ENCODE measurements around the gene LONRF3. TPM values are rescaled to one million over a fixed set of nuclear protein-coding genes. Genes with fewer than 3 reads are reported as not detected.
A peak's percentile ranks its signal among the peaks of the same experiment; 100 is the strongest.
"Not testable (repeated sequence)": the region's sequence is repeated elsewhere in the genome, so short reads cannot be mapped to it uniquely, and the experiment has no call there.

LONRF3 gene
- total and polyA plus RNA-seq, 2 experiments from 2014 or later, result 0.54 TPM; not detected in 1

DNA sequence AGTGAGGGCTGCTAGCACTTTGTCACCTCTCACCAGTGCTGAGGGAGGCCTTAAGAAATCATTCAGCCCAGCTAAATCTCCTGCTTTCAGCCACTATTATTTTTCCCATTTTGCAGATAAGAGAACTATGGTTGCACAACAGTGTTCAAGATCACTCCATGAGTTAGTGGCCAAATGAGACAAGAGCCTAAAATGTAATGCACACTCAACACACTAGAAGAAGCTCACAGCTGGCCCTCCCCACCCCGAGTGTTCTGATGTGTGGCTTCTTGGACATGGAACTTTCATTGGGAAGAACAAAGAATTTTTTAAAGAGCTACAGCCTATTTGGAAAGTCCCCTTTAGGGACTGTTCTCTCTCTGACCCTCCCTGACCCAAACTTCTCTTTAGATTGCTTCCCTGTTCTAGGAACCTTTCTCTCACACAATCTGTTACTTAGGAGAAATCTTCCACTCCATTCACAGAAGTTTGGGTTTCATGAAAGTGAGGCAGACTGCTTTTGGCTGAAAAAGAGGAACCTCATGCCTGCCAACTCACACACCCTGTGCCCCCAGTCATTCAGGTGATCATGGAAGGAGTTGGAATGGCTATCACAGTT is 54.4 kb downstream of the LONRF3 start:
- no peaks in the 10 kb centered on the region for H3K79me2 ChIP-seq (ENCODE audit: insufficient read depth)
- H3K27me3 ChIP-seq (replicated peaks; ENCODE audit: insufficient read depth), result no peaks in the 10 kb centered on the region
- 0 to 17% methylated on average over 1 of the region's 1 CpG for WGBS, 2 experiments (ENCODE audit: low coverage in 1 of 2, low lambda C conversion rate in 2 of 2, missing lambda C conversion rate in 2 of 2)
- H3K4me2 ChIP-seq (ENCODE audit: unreplicated experiment), result no peak overlapping the region
- DNase-seq, result no peak
- no peaks in the 10 kb centered on the region for H3K4me1 ChIP-seq (ENCODE audit: insufficient read depth)
- no peaks in the 10 kb centered on the region for H3K9me3 ChIP-seq (ENCODE audit: low read depth)
- TF ChIP-seq EZH2 (IDR thresholded peaks at IDR 0.05; ENCODE audit: insufficient read depth, poor library complexity, severe bottlenecking) (no peak), EZH2phosphoT487 (IDR thresholded peaks at IDR 0.05; ENCODE audit: insufficient read depth, low read depth) (no peak)
- no peak overlapping the region for H3K4me3 ChIP-seq
- no peaks in the 10 kb centered on the region for H3K9me2 ChIP-seq (ENCODE audit: insufficient read depth)
- no peaks in the 10 kb centered on the region for H3F3A ChIP-seq (ENCODE audit: insufficient read depth)
- H2AFZ ChIP-seq, result no peak overlapping the region
- H3K36me3 ChIP-seq (ENCODE audit: low read depth), result no peaks in the 10 kb centered on the region
- H3K9ac ChIP-seq, result no peak overlapping the region
- no peaks in the 10 kb centered on the region for H4K20me1 ChIP-seq (ENCODE audit: insufficient read depth)
- in situ Hi-C loops (cut with MboI), result no loop called here
- H3K27ac ChIP-seq, result no peak overlapping the region

DNA sequence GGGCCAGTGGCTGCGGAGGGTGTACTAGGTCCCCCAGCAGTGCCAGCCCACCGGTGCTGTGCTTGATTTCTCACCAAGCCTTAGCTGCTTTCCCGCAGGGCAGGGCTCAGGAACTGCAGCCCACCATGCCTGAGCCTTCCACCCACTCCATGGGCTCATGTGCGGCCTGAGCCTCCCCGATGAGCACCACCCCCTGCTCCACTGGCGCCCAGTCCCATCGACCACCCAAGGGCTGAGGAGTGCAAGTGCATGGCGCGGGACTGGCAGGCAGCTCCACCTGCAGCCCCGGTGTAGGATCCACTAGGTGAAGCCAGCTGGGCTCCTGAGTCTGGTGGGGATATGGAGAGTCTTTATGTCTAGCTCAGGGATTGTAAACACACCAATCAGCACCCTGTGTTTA is 55.2 kb downstream of the LONRF3 start:
- H3K4me2 ChIP-seq (ENCODE audit: unreplicated experiment); H3K9ac ChIP-seq; H2AFZ ChIP-seq; DNase-seq; H3K27ac ChIP-seq; H3K27me3 ChIP-seq (replicated peaks; ENCODE audit: insufficient read depth); H4K20me1 ChIP-seq (ENCODE audit: insufficient read depth); H3F3A ChIP-seq (ENCODE audit: insufficient read depth); H3K9me3 ChIP-seq (ENCODE audit: low read depth); H3K36me3 ChIP-seq (ENCODE audit: low read depth); in situ Hi-C loops (cut with MboI); H3K4me1 ChIP-seq (ENCODE audit: insufficient read depth); H3K79me2 ChIP-seq (ENCODE audit: insufficient read depth); H3K9me2 ChIP-seq (ENCODE audit: insufficient read depth); H3K4me3 ChIP-seq: not testable (repeated sequence)
- 82 to 92% methylated on average over 7 to 9 of the region's 10 CpGs for WGBS, 2 experiments (ENCODE audit: low coverage in 1 of 2, low lambda C conversion rate in 2 of 2, missing lambda C conversion rate in 2 of 2)

DNA sequence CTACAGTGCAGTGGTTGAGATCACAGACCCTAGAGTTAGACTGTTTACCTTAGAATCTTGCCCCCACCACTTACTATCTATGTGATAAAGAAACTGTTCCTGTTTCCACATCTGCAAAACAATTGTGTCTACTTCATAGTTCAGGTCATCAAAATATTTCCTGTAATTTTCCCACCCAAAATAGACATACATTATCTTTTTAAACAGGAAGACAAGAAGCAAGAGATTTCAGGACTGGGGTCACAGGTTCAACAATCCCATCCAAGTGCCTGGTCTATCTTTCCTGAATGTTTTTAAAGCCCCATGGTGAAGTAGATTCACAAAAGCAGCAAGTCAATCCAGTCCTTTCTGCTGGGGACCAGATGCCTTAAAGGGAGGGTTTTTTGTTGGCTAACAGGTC is 56.6 kb downstream of the LONRF3 start:
- no peak for TF ChIP-seq EZH2 (IDR thresholded peaks at IDR 0.05; ENCODE audit: insufficient read depth, poor library complexity, severe bottlenecking)
- TF ChIP-seq EZH2phosphoT487 (IDR thresholded peaks at IDR 0.05; ENCODE audit: insufficient read depth, low read depth), result no peak
- in situ Hi-C loops (cut with MboI), result no loop called here

DNA sequence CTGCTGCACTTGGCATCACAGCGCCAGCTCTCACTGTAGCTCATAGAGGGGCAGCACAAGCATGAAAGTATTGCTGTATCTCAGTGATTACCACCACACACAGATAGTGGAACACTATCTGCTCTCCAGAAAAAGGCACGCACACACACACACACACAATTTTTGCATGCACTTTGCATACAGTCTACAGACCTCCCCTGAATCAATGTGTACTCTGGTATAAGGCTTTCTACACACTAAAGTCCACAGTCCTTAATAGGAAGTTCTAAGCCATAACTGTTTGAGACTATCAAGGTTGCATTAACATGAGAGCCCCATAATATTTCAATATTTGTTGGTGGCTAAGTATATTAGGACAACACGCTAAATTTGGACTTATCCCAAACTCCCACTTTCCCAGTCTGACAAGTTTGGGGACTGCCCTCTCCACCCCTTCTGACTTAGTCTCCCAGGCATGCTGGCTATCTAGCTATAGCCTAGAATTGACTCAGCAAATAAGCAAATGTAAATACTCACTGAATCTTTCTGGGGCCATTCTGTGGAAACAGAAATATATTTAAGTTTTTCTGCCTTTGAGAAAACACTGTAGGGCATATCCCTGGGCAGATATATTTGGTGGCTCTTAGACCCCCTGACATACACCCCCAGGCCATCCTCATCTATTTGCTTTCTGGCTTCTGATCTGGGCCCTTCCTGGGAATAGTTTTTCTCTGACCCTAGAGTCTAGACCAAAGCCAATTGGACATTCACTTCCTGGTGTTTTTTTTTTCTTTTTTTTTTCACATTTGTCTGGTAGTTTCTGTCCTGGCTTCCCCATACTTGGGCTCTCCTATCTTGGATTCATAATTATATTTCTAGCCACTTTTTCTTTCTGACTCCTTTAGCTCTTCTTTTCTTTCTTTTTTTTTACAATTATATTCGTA is 62.0 kb downstream of the LONRF3 start:
- no peak overlapping the region for H3K9ac ChIP-seq
- H3K27ac ChIP-seq, result peak overlapping the region; percentile 45
- peak overlapping the region; percentile 77 for H2AFZ ChIP-seq
- 69 to 100% methylated on average over 3 to 4 of the region's 4 CpGs for WGBS, 2 experiments (ENCODE audit: low coverage in 1 of 2, low lambda C conversion rate in 2 of 2, missing lambda C conversion rate in 2 of 2)
- no peak overlapping the region for H3K4me2 ChIP-seq (ENCODE audit: unreplicated experiment)
- no peaks in the 10 kb centered on the region for H3K36me3 ChIP-seq (ENCODE audit: low read depth)
- H4K20me1 ChIP-seq (ENCODE audit: insufficient read depth), result no peaks in the 10 kb centered on the region
- H3K9me2 ChIP-seq (ENCODE audit: insufficient read depth), result no peaks in the 10 kb centered on the region
- H3K27me3 ChIP-seq (replicated peaks; ENCODE audit: insufficient read depth), result no peaks in the 10 kb centered on the region
- in situ Hi-C loops (cut with MboI), result no loop called here
- H3K4me1 ChIP-seq (ENCODE audit: insufficient read depth), result peaks cover 20% of the 10 kb centered on the region
- TF ChIP-seq EZH2 (IDR thresholded peaks at IDR 0.05; ENCODE audit: insufficient read depth, poor library complexity, severe bottlenecking), result no peak
- no peak for TF ChIP-seq EZH2phosphoT487 (IDR thresholded peaks at IDR 0.05; ENCODE audit: insufficient read depth, low read depth)
- H3K79me2 ChIP-seq (ENCODE audit: insufficient read depth), result no peaks in the 10 kb centered on the region
- DNase-seq, result peak; percentile 34
- H3F3A ChIP-seq (ENCODE audit: insufficient read depth), result peaks cover 8% of the 10 kb centered on the region
- H3K4me3 ChIP-seq, result no peak overlapping the region
- H3K9me3 ChIP-seq (ENCODE audit: low read depth), result no peaks in the 10 kb centered on the region

More for the DNA sequence above, 56.6 kb downstream of the LONRF3 start:
- no peak for DNase-seq
- Histone ChIP-seq H3K27ac (no peak overlapping the region), H4K20me1 (ENCODE audit: insufficient read depth) (no peaks in the 10 kb centered on the region), H3K79me2 (ENCODE audit: insufficient read depth) (no peaks in the 10 kb centered on the region), H3K27me3 (replicated peaks; ENCODE audit: insufficient read depth) (no peaks in the 10 kb centered on the region), H3K9me2 (ENCODE audit: insufficient read depth) (no peaks in the 10 kb centered on the region), H3K36me3 (ENCODE audit: low read depth) (no peaks in the 10 kb centered on the region), H3K9ac (no peak overlapping the region), H3K4me3 (no peak overlapping the region), H3K4me1 (ENCODE audit: insufficient read depth) (no peaks in the 10 kb centered on the region), H3F3A (ENCODE audit: insufficient read depth) (no peaks in the 10 kb centered on the region), H2AFZ (no peak overlapping the region), H3K4me2 (ENCODE audit: unreplicated experiment) (no peak overlapping the region), H3K9me3 (ENCODE audit: low read depth) (no peaks in the 10 kb centered on the region)

All from GM23248 (cell line).